OCI-LY3 (cell line): ENCODE data around the gene CD4.

Experiments used
- H2AFZ ChIP-seq: fragments of 200-600, 300-600 bp; shearing (Covaris generic); 2 replicates; pipeline ENCODE4 v1.6.0; 2014; ENCODE audit warnings: antibody characterized with exemption, low read depth, low read length
- H3K27ac ChIP-seq: fragments of 200-600, 300-600 bp; sonication (generic); 2 replicates; pipeline ENCODE4 v1.5.1; 2014; ENCODE audit warnings: mild to moderate bottlenecking, low read length, moderate library complexity, mixed read lengths
- H3K27me3 ChIP-seq: fragments of 200-600, 300-600 bp; sonication (generic); 2 replicates; pipeline ENCODE4 v1.6.1; 2014; ENCODE audit warnings: low read depth, low read length, mixed read lengths
- H3K36me3 ChIP-seq: fragments of 200-600, 300-600 bp; sonication (generic); replicated peaks from 2 replicates; pipeline ENCODE3; 2014; ENCODE audit warnings: low read depth, low read length, mixed read lengths
- H3K4me1 ChIP-seq: fragments of 300-600, 200-600 bp; sonication (generic); 2 replicates; pipeline ENCODE4 v1.6.1; 2014; ENCODE audit warnings: low read length, mixed read lengths
- H3K4me2 ChIP-seq: fragments of 200-600, 300-600 bp; sonication (generic); 2 replicates; pipeline ENCODE4 v1.6.1; 2014; ENCODE audit warnings: low read length, mixed read lengths
- H3K4me3 ChIP-seq: fragments of 300-600, 200-600 bp; sonication (generic); 2 replicates; pipeline ENCODE4 v1.5.1; 2014; ENCODE audit warnings: antibody characterized with exemption, mild to moderate bottlenecking, low read length, moderate library complexity
- H3K79me2 ChIP-seq: fragments of 300-600, 200-600 bp; shearing (Covaris generic); 2 replicates; pipeline ENCODE4 v1.6.1; 2014; ENCODE audit warnings: mild to moderate bottlenecking, low read length, mixed read lengths
- H3K9ac ChIP-seq: fragments of 300-600, 200-600 bp; shearing (Covaris generic); 2 replicates; pipeline ENCODE4 v1.6.0; 2014; ENCODE audit warnings: mild to moderate bottlenecking, low read length, moderate library complexity
- H3K9me3 ChIP-seq: fragments of 200-600, 300-600 bp; shearing (Covaris generic); 2 replicates; pipeline ENCODE4 v1.6.1; 2014; ENCODE audit warnings: low read length, mixed read lengths; ENCODE audit not compliant: insufficient read depth
- H4K20me1 ChIP-seq: fragments of 200-600, 300-600 bp; sonication (generic); 2 replicates; pipeline ENCODE4 v1.6.1; 2016; ENCODE audit warnings: low read length, mixed read lengths; ENCODE audit not compliant: insufficient read depth
- EZH2phosphoT487 ChIP-seq: fragments of 200-600 bp; shearing (Covaris generic); IDR thresholded peaks from 2 replicates; pipeline ENCODE4 v1.6.1; 2018; ENCODE audit warnings: antibody characterized with exemption, mixed run types, low read depth
- TF ChIP-seq, protein P1 (sequence below): fragments of 200-600, 300-600 bp; sonication (generic); IDR thresholded peaks from 2 replicates; pipeline ENCODE4 v1.5.1; 2014; ENCODE audit warnings: antibody characterized with exemption, low read length, low read depth

CD4 gene

GRCh38 chr12:6822426-6823135 is 33.3 kb downstream of the CD4 start:
- Histone ChIP-seq H3K9me3 (no peaks in the 10 kb centered on the region), H3K4me3 (no peak overlapping the region), H2AFZ (no peak overlapping the region), H3K9ac (no peak overlapping the region), H3K36me3 (no peaks in the 10 kb centered on the region), H4K20me1 (no peaks in the 10 kb centered on the region), H3K79me2 (no peaks in the 10 kb centered on the region), H3K27me3 (peaks cover 42% of the 10 kb centered on the region), H3K27ac (no peak overlapping the region), H3K4me2 (no peak overlapping the region), H3K4me1 (peaks cover 5% of the 10 kb centered on the region)
- TF ChIP-seq, protein P1, sequence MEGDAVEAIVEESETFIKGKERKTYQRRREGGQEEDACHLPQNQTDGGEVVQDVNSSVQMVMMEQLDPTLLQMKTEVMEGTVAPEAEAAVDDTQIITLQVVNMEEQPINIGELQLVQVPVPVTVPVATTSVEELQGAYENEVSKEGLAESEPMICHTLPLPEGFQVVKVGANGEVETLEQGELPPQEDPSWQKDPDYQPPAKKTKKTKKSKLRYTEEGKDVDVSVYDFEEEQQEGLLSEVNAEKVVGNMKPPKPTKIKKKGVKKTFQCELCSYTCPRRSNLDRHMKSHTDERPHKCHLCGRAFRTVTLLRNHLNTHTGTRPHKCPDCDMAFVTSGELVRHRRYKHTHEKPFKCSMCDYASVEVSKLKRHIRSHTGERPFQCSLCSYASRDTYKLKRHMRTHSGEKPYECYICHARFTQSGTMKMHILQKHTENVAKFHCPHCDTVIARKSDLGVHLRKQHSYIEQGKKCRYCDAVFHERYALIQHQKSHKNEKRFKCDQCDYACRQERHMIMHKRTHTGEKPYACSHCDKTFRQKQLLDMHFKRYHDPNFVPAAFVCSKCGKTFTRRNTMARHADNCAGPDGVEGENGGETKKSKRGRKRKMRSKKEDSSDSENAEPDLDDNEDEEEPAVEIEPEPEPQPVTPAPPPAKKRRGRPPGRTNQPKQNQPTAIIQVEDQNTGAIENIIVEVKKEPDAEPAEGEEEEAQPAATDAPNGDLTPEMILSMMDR: no peak
- no peak for TF ChIP-seq EZH2phosphoT487

- Histone ChIP-seq H2AFZ (no peak overlapping the region), H3K4me3 (no peak overlapping the region), H3K36me3 (no peaks in the 10 kb centered on the region), H3K27me3 (peaks cover 42% of the 10 kb centered on the region), H3K27ac (no peak overlapping the region), H3K4me2 (no peak overlapping the region), H4K20me1 (no peaks in the 10 kb centered on the region), H3K9me3 (no peaks in the 10 kb centered on the region), H3K79me2 (no peaks in the 10 kb centered on the region), H3K4me1 (peaks cover 6% of the 10 kb centered on the region), H3K9ac (no peak overlapping the region)
- TF ChIP-seq, protein P1: no peak
- no peak for TF ChIP-seq EZH2phosphoT487
These were observed 34.1 kb downstream of the CD4 start for GRCh38 chr12:6823182-6824084.

DNA sequence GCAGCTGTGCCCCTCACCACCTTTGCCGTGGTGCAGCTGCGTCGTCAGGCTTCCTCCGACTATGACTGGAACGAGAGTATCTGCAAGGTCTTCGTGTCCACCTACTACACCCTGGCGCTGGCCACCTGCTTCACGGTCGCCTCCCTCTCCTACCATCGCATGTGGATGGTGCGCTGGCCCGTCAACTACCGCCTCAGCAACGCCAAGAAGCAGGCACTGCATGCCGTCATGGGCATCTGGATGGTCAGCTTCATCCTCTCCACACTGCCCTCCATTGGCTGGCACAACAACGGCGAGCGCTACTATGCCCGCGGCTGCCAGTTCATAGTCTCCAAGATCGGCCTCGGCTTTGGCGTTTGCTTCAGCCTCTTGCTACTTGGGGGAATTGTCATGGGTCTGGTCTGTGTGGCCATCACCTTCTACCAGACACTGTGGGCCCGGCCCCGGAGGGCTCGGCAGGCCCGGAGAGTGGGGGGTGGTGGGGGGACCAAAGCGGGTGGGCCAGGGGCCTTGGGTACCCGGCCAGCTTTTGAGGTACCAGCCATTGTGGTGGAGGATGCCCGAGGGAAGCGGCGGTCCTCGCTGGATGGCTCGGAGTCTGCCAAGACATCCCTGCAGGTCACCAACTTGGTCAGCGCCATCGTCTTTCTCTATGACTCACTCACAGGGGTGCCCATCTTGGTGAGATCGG is 34.9 kb downstream of the CD4 start:
- no peak overlapping the region for H3K9ac ChIP-seq
- no peaks in the 10 kb centered on the region for H4K20me1 ChIP-seq
- no peaks in the 10 kb centered on the region for H3K36me3 ChIP-seq
- no peak overlapping the region for H3K4me3 ChIP-seq
- H3K4me2 ChIP-seq: no peak overlapping the region
- no peaks in the 10 kb centered on the region for H3K9me3 ChIP-seq
- peaks cover 6% of the 10 kb centered on the region for H3K4me1 ChIP-seq
- no peak for TF ChIP-seq EZH2phosphoT487
- TF ChIP-seq, protein P1: no peak
- peaks cover 42% of the 10 kb centered on the region for H3K27me3 ChIP-seq
- no peaks in the 10 kb centered on the region for H3K79me2 ChIP-seq
- no peak overlapping the region for H3K27ac ChIP-seq
- no peak overlapping the region for H2AFZ ChIP-seq
